ENCODE measurements around the gene TMEM72. TPM values are rescaled to one million over a fixed set of nuclear protein-coding genes. Genes with fewer than 3 reads are reported as not detected.

TMEM72 gene
- total RNA-seq, 1 experiment from 2014 or later, result not detected

DNA sequence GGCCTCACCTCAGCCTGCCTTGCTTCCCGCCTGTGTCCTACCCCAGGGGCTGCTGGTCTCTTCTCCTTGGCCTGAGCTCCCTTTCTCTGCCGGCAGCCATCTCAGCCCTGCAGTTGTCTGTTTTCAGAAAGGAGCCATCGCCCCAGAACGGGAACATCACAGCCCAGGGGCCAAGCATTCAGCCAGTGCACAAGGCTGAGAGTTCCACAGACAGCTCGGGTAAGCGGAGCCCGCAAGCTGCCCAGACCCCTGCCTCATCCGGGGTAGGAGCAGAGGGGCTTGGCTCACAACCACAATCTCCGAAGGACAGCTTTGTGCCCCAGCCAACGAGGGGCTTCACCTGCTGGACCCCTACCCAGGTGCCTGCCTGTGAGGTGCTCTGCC is 72.8 kb downstream of the TMEM72 start:
- in situ Hi-C loops (cut with HindIII; ENCODE audit: low pct_unique_long_range_greater_than_20kb, low sequenced_read_pairs), result no loop called here
- 0 out of 2 replicates have a peak overlapping the region, but pooled peaks have one; percentile 24 for H3K27ac ChIP-seq (ENCODE audit: low read length)
- CTCF ChIA-PET, result no interaction called here

DNA sequence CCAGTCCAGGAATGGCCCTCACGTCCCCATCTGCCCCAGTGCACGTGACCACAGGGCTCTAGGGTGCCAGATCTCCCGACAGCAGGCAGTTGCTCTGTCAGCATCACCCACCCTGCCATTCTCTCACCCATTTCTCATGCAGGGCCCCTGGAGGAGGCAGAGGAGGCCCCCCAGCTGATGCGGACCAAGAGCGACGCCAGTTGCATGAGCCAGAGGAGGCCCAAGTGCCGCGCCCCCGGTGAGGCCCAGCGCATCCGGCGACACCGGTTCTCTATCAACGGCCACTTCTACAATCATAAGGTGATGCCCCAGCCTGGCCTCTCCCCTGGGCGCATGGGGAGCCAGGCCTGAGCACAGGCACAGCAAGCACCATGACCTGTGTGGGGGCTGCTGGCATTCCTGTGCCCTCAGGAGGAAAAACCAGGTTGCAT is 73.5 kb downstream of the TMEM72 start:
- in situ Hi-C loops (cut with HindIII; ENCODE audit: low pct_unique_long_range_greater_than_20kb, low sequenced_read_pairs), result no loop called here
- Histone ChIP-seq H3K4me1 (ENCODE audit: control insufficient read depth, insufficient read depth, low read length) (peaks cover 31% of the 10 kb centered on the region), H3K27me3 (ENCODE audit: control insufficient read depth, insufficient read depth, low read length) (no peaks in the 10 kb centered on the region), H3K36me3 (ENCODE audit: control insufficient read depth, insufficient read depth, low read length) (no peaks in the 10 kb centered on the region), H3K4me3 (ENCODE audit: low read depth in 2 of 2, low read length in 2 of 2) (no peak overlapping the region), H3K9me3 (ENCODE audit: control insufficient read depth, insufficient read depth, low read depth, low read length) (no peaks in the 10 kb centered on the region), H3K27ac (ENCODE audit: low read length) (no peak overlapping the region)
- POLR2A ChIA-PET, result no interaction called here
- CTCF ChIA-PET, result no interaction called here
- ATAC-seq, result no peak
- no TSS peak for BruUV-seq (replicated peaks)
- intact Hi-C loops (cut with micrococcal nuclease; ENCODE audit: unreplicated experiment), result no loop called here
- DNase-seq (ENCODE audit: low read depth, low spot score), result no peak
- no peak for TF ChIP-seq SIN3A (IDR thresholded peaks at IDR 0.05; ENCODE audit: borderline replicate concordance, insufficient read depth, low read depth, low read length)
- TF ChIP-seq POLR2AphosphoS5 (IDR thresholded peaks at IDR 0.05; ENCODE audit: low read depth, low read length), result no peak
- TF ChIP-seq, protein P1, sequence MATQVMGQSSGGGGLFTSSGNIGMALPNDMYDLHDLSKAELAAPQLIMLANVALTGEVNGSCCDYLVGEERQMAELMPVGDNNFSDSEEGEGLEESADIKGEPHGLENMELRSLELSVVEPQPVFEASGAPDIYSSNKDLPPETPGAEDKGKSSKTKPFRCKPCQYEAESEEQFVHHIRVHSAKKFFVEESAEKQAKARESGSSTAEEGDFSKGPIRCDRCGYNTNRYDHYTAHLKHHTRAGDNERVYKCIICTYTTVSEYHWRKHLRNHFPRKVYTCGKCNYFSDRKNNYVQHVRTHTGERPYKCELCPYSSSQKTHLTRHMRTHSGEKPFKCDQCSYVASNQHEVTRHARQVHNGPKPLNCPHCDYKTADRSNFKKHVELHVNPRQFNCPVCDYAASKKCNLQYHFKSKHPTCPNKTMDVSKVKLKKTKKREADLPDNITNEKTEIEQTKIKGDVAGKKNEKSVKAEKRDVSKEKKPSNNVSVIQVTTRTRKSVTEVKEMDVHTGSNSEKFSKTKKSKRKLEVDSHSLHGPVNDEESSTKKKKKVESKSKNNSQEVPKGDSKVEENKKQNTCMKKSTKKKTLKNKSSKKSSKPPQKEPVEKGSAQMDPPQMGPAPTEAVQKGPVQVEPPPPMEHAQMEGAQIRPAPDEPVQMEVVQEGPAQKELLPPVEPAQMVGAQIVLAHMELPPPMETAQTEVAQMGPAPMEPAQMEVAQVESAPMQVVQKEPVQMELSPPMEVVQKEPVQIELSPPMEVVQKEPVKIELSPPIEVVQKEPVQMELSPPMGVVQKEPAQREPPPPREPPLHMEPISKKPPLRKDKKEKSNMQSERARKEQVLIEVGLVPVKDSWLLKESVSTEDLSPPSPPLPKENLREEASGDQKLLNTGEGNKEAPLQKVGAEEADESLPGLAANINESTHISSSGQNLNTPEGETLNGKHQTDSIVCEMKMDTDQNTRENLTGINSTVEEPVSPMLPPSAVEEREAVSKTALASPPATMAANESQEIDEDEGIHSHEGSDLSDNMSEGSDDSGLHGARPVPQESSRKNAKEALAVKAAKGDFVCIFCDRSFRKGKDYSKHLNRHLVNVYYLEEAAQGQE (IDR thresholded peaks at IDR 0.05; ENCODE audit: insufficient read depth in 1 of 2, low read depth in 2 of 2, low read length in 1 of 2), result no peak
- no peak for TF ChIP-seq TCF7L2 (IDR thresholded peaks at IDR 0.05; ENCODE audit: low read depth, low read length)
- TF ChIP-seq, protein P2, sequence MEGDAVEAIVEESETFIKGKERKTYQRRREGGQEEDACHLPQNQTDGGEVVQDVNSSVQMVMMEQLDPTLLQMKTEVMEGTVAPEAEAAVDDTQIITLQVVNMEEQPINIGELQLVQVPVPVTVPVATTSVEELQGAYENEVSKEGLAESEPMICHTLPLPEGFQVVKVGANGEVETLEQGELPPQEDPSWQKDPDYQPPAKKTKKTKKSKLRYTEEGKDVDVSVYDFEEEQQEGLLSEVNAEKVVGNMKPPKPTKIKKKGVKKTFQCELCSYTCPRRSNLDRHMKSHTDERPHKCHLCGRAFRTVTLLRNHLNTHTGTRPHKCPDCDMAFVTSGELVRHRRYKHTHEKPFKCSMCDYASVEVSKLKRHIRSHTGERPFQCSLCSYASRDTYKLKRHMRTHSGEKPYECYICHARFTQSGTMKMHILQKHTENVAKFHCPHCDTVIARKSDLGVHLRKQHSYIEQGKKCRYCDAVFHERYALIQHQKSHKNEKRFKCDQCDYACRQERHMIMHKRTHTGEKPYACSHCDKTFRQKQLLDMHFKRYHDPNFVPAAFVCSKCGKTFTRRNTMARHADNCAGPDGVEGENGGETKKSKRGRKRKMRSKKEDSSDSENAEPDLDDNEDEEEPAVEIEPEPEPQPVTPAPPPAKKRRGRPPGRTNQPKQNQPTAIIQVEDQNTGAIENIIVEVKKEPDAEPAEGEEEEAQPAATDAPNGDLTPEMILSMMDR (IDR thresholded peaks at IDR 0.05), result no peak

More for the DNA sequence above, 72.8 kb downstream of the TMEM72 start:
- DNase-seq (ENCODE audit: low read depth, low spot score) (no peak), ATAC-seq (no peak)
- intact Hi-C loops (cut with micrococcal nuclease; ENCODE audit: unreplicated experiment), result no loop called here
- TF ChIP-seq, protein P1 (IDR thresholded peaks at IDR 0.05; ENCODE audit: insufficient read depth in 1 of 2, low read depth in 2 of 2, low read length in 1 of 2), result no peak
- TF ChIP-seq TCF7L2 (IDR thresholded peaks at IDR 0.05; ENCODE audit: low read depth, low read length) (no peak), SIN3A (IDR thresholded peaks at IDR 0.05; ENCODE audit: borderline replicate concordance, insufficient read depth, low read depth, low read length) (no peak), POLR2AphosphoS5 (IDR thresholded peaks at IDR 0.05; ENCODE audit: low read depth, low read length) (no peak)
- TF ChIP-seq, protein P2 (IDR thresholded peaks at IDR 0.05), result no peak
- H3K27me3 ChIP-seq (ENCODE audit: control insufficient read depth, insufficient read depth, low read length), result no peaks in the 10 kb centered on the region
- POLR2A ChIA-PET, result no interaction called here
- no TSS peak for BruUV-seq (replicated peaks)
- no peaks in the 10 kb centered on the region for H3K9me3 ChIP-seq (ENCODE audit: control insufficient read depth, insufficient read depth, low read depth, low read length)
- H3K4me1 ChIP-seq (ENCODE audit: control insufficient read depth, insufficient read depth, low read length), result peaks cover 39% of the 10 kb centered on the region
- no peak overlapping the region for H3K4me3 ChIP-seq (ENCODE audit: low read depth in 2 of 2, low read length in 2 of 2)
- H3K36me3 ChIP-seq (ENCODE audit: control insufficient read depth, insufficient read depth, low read length), result no peaks in the 10 kb centered on the region
